Gastroesophageal sphincter (tissue), 3 donors: ENCODE data around the gene EIF3M.

Source experiments
- EP300 ChIP-seq: sonication (generic); formaldehyde crosslinking; IDR thresholded peaks from one replicate; pipeline ENCODE4 v1.6.1; 2017; ENCODE audit warnings: antibody characterized with exemption, mild to moderate bottlenecking
- POLR2A ChIP-seq, 2 donors: fragments of 450-650 bp; IDR thresholded peaks; one replicate each; pipeline ENCODE4 v1.6.1; 2017; ENCODE audit warnings: antibody characterized with exemption in 2 of 2, mild to moderate bottlenecking in 2 of 2, moderate library complexity in 1 of 2
- POLR2AphosphoS5 ChIP-seq: sonication (generic); formaldehyde crosslinking; IDR thresholded peaks from one replicate; pipeline ENCODE4 v1.6.1; 2017; ENCODE audit warnings: antibody characterized with exemption
- TF ChIP-seq, protein P1 (sequence below), 4 experiments: fragments of 200-600 bp in 2 of 4; fragments of 450-650 bp in 2 of 4; sonication (generic) in 1 of 4; IDR thresholded peaks; one replicate each; pipeline ENCODE4 v1.5.1; 2017 to 2019; ENCODE audit warnings: antibody characterized with exemption in 4 of 4, mild to moderate bottlenecking in 2 of 4, moderate library complexity in 2 of 4

DNA sequence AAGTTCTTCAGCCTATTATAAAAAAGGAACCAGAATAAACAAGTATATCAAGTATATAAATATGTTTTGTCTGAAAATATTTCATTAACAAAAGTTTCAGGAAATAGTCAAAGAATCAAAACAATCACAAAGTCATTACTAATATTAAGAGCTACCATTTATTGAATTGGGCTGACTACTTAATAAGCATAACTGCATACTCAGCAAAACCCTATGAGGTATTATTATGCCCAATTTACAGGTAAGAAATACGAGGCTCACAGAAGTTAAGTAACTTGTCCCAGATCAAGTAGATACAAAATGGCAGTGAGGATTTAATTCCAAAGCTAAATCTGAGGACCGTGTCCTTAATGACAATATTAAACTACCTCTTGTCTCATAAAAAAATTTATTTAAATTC lies 52.2 kb downstream of the EIF3M start:
- TF ChIP-seq EP300, result no peak
- TF ChIP-seq, protein P1, sequence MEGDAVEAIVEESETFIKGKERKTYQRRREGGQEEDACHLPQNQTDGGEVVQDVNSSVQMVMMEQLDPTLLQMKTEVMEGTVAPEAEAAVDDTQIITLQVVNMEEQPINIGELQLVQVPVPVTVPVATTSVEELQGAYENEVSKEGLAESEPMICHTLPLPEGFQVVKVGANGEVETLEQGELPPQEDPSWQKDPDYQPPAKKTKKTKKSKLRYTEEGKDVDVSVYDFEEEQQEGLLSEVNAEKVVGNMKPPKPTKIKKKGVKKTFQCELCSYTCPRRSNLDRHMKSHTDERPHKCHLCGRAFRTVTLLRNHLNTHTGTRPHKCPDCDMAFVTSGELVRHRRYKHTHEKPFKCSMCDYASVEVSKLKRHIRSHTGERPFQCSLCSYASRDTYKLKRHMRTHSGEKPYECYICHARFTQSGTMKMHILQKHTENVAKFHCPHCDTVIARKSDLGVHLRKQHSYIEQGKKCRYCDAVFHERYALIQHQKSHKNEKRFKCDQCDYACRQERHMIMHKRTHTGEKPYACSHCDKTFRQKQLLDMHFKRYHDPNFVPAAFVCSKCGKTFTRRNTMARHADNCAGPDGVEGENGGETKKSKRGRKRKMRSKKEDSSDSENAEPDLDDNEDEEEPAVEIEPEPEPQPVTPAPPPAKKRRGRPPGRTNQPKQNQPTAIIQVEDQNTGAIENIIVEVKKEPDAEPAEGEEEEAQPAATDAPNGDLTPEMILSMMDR (IDR thresholded peaks at IDR 0.05), result no peak
- TF ChIP-seq POLR2AphosphoS5, result no peak
- TF ChIP-seq POLR2A (IDR thresholded peaks at IDR 0.05), result no peak
